ENCODE measurements around the gene BTBD18.
A peak's percentile ranks its signal among the peaks of the same experiment; 100 is the strongest.

The BTBD18 gene

DNA sequence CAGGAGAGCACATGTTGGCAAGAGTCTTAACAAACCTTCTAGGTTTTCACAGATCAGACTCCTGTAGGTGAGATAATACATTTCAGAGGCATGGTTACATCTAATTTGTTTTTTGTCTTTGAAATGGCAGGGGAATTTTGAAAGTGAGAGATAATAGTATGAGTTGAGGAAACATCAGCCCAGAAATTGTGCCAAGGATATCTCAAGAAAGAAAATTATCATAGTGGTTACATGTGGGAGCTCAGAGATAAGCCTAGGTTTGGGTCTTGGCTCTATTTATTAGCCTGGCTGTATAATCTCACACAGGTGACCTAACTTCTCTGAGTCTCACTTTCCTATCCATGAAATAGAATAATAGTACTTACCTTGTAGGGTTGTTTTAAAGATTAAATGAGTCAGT is 443 bp downstream of the BTBD18 start:
- H3K4me3 ChIP-seq (ENCODE audit: low read depth, low read length): no peak overlapping the region
- H3K23ac ChIP-seq (ENCODE audit: low read length): no peak overlapping the region
- no peaks in the 10 kb centered on the region for H3K27me3 ChIP-seq (ENCODE audit: insufficient read depth, low read length)
- H3K36me3 ChIP-seq (ENCODE audit: control insufficient read depth in 1 of 2, insufficient read depth in 2 of 2, low read length in 2 of 2): no peaks in the 10 kb centered on the region
- no peak overlapping the region for H3K4ac ChIP-seq (ENCODE audit: low read depth, low read length)
- H2AK5ac ChIP-seq (ENCODE audit: low read length): no peak overlapping the region
- no peak overlapping the region for H2BK12ac ChIP-seq (ENCODE audit: low read length)
- H3K4me1 ChIP-seq (ENCODE audit: control insufficient read depth in 1 of 2, insufficient read depth in 2 of 2, low read length in 2 of 2): no peaks in the 10 kb centered on the region
- no peak overlapping the region for H4K8ac ChIP-seq (ENCODE audit: low read depth, low read length)
- H3K79me1 ChIP-seq (ENCODE audit: low read length): no peaks in the 10 kb centered on the region
- H3K18ac ChIP-seq (ENCODE audit: low read length): no peak overlapping the region
- H4K12ac ChIP-seq (ENCODE audit: low read depth, low read length): no peak overlapping the region
- H3K9ac ChIP-seq (ENCODE audit: low read length): no peak overlapping the region
- no peak overlapping the region for H3K14ac ChIP-seq (ENCODE audit: low read length)
- no peak for DNase-seq
- no peaks in the 10 kb centered on the region for H3K79me2 ChIP-seq (ENCODE audit: control insufficient read depth, insufficient read depth, low read length, poor library complexity)
- H2BK5ac ChIP-seq (ENCODE audit: low read depth, low read length, poor library complexity): no peak overlapping the region
- H2BK120ac ChIP-seq (ENCODE audit: insufficient read depth, low read length, poor library complexity): no peak overlapping the region
- H3K27ac ChIP-seq (ENCODE audit: low read depth, low read length): no peak overlapping the region
- H3K9me3 ChIP-seq (ENCODE audit: insufficient read depth, low read depth, low read length): peaks cover 1% of the 10 kb centered on the region
- no peak overlapping the region for H2AFZ ChIP-seq (ENCODE audit: insufficient read depth, low read length, poor library complexity)
- no peak overlapping the region for H3K4me2 ChIP-seq (ENCODE audit: low read length)
- H4K91ac ChIP-seq (ENCODE audit: low read depth, low read length): no peak overlapping the region

GRCh38 chr11:57746920-57747319 is 4.7 kb downstream of the BTBD18 start:
- Histone ChIP-seq H4K91ac (ENCODE audit: low read depth, low read length) (no peak overlapping the region), H2AK5ac (ENCODE audit: low read length) (no peak overlapping the region), H3K9me3 (ENCODE audit: insufficient read depth, low read depth, low read length) (no peaks in the 10 kb centered on the region), H2AFZ (ENCODE audit: insufficient read depth, low read length, poor library complexity) (no peak overlapping the region), H3K18ac (ENCODE audit: low read length) (no peak overlapping the region), H3K4ac (ENCODE audit: low read depth, low read length) (no peak overlapping the region), H3K27ac (ENCODE audit: low read depth, low read length) (no peak overlapping the region), H3K4me3 (ENCODE audit: low read depth, low read length) (no peak overlapping the region), H3K36me3 (ENCODE audit: control insufficient read depth in 1 of 2, insufficient read depth in 2 of 2, low read length in 2 of 2) (peaks cover 11 to 24% of the 10 kb centered on the region in 2 experiments), H3K4me2 (ENCODE audit: low read length) (no peak overlapping the region), H2BK120ac (ENCODE audit: insufficient read depth, low read length, poor library complexity) (no peak overlapping the region), H2BK12ac (ENCODE audit: low read length) (no peak overlapping the region), H2BK5ac (ENCODE audit: low read depth, low read length, poor library complexity) (no peak overlapping the region), H3K9ac (ENCODE audit: low read length) (no peak overlapping the region), H3K14ac (ENCODE audit: low read length) (no peak overlapping the region), H3K23ac (ENCODE audit: low read length) (no peak overlapping the region), H3K79me2 (ENCODE audit: control insufficient read depth, insufficient read depth, low read length, poor library complexity) (peaks cover 3% of the 10 kb centered on the region), H4K12ac (ENCODE audit: low read depth, low read length) (no peak overlapping the region), H4K8ac (ENCODE audit: low read depth, low read length) (no peak overlapping the region), H3K4me1 (ENCODE audit: control insufficient read depth in 1 of 2, insufficient read depth in 2 of 2, low read length in 2 of 2) (peaks cover 0 to 5% of the 10 kb centered on the region in 2 experiments), H3K79me1 (ENCODE audit: low read length) (peaks cover 2% of the 10 kb centered on the region), H3K27me3 (ENCODE audit: insufficient read depth, low read length) (no peaks in the 10 kb centered on the region)
- no CpG with 5 or more reads among the region's 1 CpG for WGBS (ENCODE audit: extremely low coverage, insufficient coverage, insufficient read length)
- no peak for DNase-seq

DNA sequence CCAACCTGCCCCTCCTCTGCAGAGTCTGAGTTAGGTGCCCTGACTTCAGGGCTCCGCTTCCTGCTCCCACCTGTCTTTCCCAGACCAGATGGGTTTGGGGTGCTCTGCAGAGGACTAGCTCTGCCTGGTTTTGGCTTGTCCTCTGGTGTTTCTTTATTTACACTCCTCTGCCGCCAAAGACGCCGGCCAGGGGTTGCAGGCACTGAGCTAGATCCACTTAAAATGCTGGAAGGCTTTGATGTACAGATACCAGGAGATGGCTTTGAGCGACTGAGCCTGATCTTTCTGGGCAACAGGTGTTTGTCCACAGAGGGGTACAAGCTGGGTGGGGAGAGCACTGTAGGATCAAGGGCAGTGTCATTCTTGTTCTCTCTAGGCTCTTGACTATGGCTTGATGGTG is 6.4 kb downstream of the BTBD18 start:
- Histone ChIP-seq H3K27me3 (ENCODE audit: insufficient read depth, low read length) (no peaks in the 10 kb centered on the region), H3K27ac (ENCODE audit: low read depth, low read length) (no peak overlapping the region), H2AFZ (ENCODE audit: insufficient read depth, low read length, poor library complexity) (no peak overlapping the region), H3K23ac (ENCODE audit: low read length) (no peak overlapping the region), H3K36me3 (ENCODE audit: control insufficient read depth in 1 of 2, insufficient read depth in 2 of 2, low read length in 2 of 2) (peaks cover 11 to 24% of the 10 kb centered on the region in 2 experiments), H2BK12ac (ENCODE audit: low read length) (no peak overlapping the region), H3K9me3 (ENCODE audit: insufficient read depth, low read depth, low read length) (no peaks in the 10 kb centered on the region), H3K14ac (ENCODE audit: low read length) (no peak overlapping the region), H4K8ac (ENCODE audit: low read depth, low read length) (no peak overlapping the region), H3K4me3 (ENCODE audit: low read depth, low read length) (no peak overlapping the region), H3K79me2 (ENCODE audit: control insufficient read depth, insufficient read depth, low read length, poor library complexity) (peaks cover 9% of the 10 kb centered on the region), H4K91ac (ENCODE audit: low read depth, low read length) (no peak overlapping the region), H2AK5ac (ENCODE audit: low read length) (no peak overlapping the region), H2BK120ac (ENCODE audit: insufficient read depth, low read length, poor library complexity) (no peak overlapping the region), H3K79me1 (ENCODE audit: low read length) (peaks cover 10% of the 10 kb centered on the region), H3K4me1 (ENCODE audit: control insufficient read depth in 1 of 2, insufficient read depth in 2 of 2, low read length in 2 of 2) (peaks cover 0 to 8% of the 10 kb centered on the region in 2 experiments), H3K4me2 (ENCODE audit: low read length) (no peak overlapping the region), H3K18ac (ENCODE audit: low read length) (no peak overlapping the region), H2BK5ac (ENCODE audit: low read depth, low read length, poor library complexity) (no peak overlapping the region), H4K12ac (ENCODE audit: low read depth, low read length) (peak overlapping the region; percentile 24), H3K9ac (ENCODE audit: low read length) (no peak overlapping the region), H3K4ac (ENCODE audit: low read depth, low read length) (no peak overlapping the region)
- no CpG with 5 or more reads among the region's 5 CpGs for WGBS (ENCODE audit: extremely low coverage, insufficient coverage, insufficient read length)
- DNase-seq: no peak

DNA sequence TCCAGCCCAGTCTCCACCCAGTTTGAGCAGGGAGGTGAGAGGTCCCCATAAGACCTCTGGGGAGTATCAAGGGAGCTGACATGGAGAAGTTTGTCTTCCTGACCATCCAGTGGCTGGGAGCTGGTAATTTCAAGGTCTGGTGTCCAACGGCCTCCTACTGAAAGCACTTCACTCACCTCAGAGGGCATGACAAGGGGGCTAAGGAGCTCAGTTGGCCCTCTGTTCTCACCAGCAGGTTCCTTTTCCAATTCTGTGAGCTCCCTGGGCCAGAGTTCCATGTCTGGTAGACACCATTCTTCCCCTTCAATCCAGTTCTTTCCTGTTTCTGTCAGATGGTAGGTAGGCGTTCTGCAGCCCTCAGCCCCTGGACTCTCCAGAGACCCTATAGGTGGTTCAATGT is 7.3 kb downstream of the BTBD18 start:
- no peak overlapping the region for H4K12ac ChIP-seq (ENCODE audit: low read depth, low read length)
- H3K4me1 ChIP-seq (ENCODE audit: control insufficient read depth in 1 of 2, insufficient read depth in 2 of 2, low read length in 2 of 2): peaks cover 0 to 8% of the 10 kb centered on the region in 2 experiments

More for the DNA sequence above, 7.3 kb downstream of the BTBD18 start:
- Histone ChIP-seq H3K14ac (ENCODE audit: low read length) (no peak overlapping the region), H3K23ac (ENCODE audit: low read length) (no peak overlapping the region), H2AFZ (ENCODE audit: insufficient read depth, low read length, poor library complexity) (no peak overlapping the region), H2BK5ac (ENCODE audit: low read depth, low read length, poor library complexity) (no peak overlapping the region), H3K79me2 (ENCODE audit: control insufficient read depth, insufficient read depth, low read length, poor library complexity) (peaks cover 9% of the 10 kb centered on the region), H3K4ac (ENCODE audit: low read depth, low read length) (no peak overlapping the region), H4K8ac (ENCODE audit: low read depth, low read length) (no peak overlapping the region), H3K4me2 (ENCODE audit: low read length) (no peak overlapping the region), H3K36me3 (ENCODE audit: control insufficient read depth in 1 of 2, insufficient read depth in 2 of 2, low read length in 2 of 2) (peaks cover 11 to 24% of the 10 kb centered on the region in 2 experiments), H3K79me1 (ENCODE audit: low read length) (peaks cover 10% of the 10 kb centered on the region), H3K4me3 (ENCODE audit: low read depth, low read length) (no peak overlapping the region), H2BK12ac (ENCODE audit: low read length) (no peak overlapping the region), H3K18ac (ENCODE audit: low read length) (no peak overlapping the region), H2BK120ac (ENCODE audit: insufficient read depth, low read length, poor library complexity) (no peak overlapping the region), H3K9ac (ENCODE audit: low read length) (no peak overlapping the region), H4K91ac (ENCODE audit: low read depth, low read length) (no peak overlapping the region), H3K9me3 (ENCODE audit: insufficient read depth, low read depth, low read length) (no peaks in the 10 kb centered on the region), H2AK5ac (ENCODE audit: low read length) (no peak overlapping the region), H3K27me3 (ENCODE audit: insufficient read depth, low read length) (no peaks in the 10 kb centered on the region), H3K27ac (ENCODE audit: low read depth, low read length) (no peak overlapping the region)
- DNase-seq: no peak
- WGBS (ENCODE audit: extremely low coverage, insufficient coverage, insufficient read length): no CpG with 5 or more reads among the region's 2 CpGs
